Fibroblast of lung (primary cell): ENCODE measurements around the gene TTYH2. TPM values are rescaled to one million over a fixed set of nuclear protein-coding genes. Genes with fewer than 3 reads are reported as not detected.

ENCODE experiments used
- DNase-seq, 2 donors: peaks; one replicate each; pipeline versions ENCODE4 v3.0.0 to v3.0.0-alpha.2; 2010; ENCODE audit warnings: low read depth in 2 of 2
- H2AFZ ChIP-seq: 2 replicates; pipeline ENCODE4 v1.5.1; 2012; ENCODE audit warnings: low read length, control low read depth, inconsistent platforms
- H3K27ac ChIP-seq: 2 replicates; pipeline ENCODE4 v1.5.1; 2011; ENCODE audit warnings: low read length, control low read depth; ENCODE audit not compliant: insufficient read depth
- H3K27me3 ChIP-seq: 2 replicates; pipeline ENCODE4 v1.5.1; 2011; ENCODE audit warnings: mild to moderate bottlenecking, low read length; ENCODE audit not compliant: control insufficient read depth, insufficient read depth
- H3K36me3 ChIP-seq: 2 replicates; pipeline ENCODE4 v1.5.1; 2011; ENCODE audit warnings: low read length; ENCODE audit not compliant: control insufficient read depth, insufficient read depth
- H3K4me1 ChIP-seq: 2 replicates; pipeline ENCODE4 v1.5.1; 2011; ENCODE audit warnings: low read length; ENCODE audit not compliant: control insufficient read depth, insufficient read depth; ENCODE audit errors: extremely low read depth
- H3K4me2 ChIP-seq: 2 replicates; pipeline ENCODE4 v1.5.1; 2011; ENCODE audit warnings: low read length, control low read depth; ENCODE audit not compliant: insufficient read depth; ENCODE audit errors: extremely low read depth
- H3K4me3 ChIP-seq, 4 experiments: fragments of 200-600 bp in 1 of 4; sonication (generic) in 1 of 4; replicated peaks in 1 of 4; 2 replicates each; pipeline ENCODE4 v1.5.1; 2011 to 2016; ENCODE audit warnings: low read length in 4 of 4, low read depth in 3 of 4, mild to moderate bottlenecking in 3 of 4, control low read depth in 2 of 4, inconsistent platforms in 1 of 4, mixed read lengths in 1 of 4; ENCODE audit not compliant: insufficient read depth in 1 of 4; ENCODE audit errors: control extremely low read depth in 1 of 4
- H3K79me2 ChIP-seq: 2 replicates; pipeline ENCODE4 v1.5.1; 2012; ENCODE audit warnings: mild to moderate bottlenecking, low read length, inconsistent platforms; ENCODE audit not compliant: control insufficient read depth, insufficient read depth
- H3K9ac ChIP-seq: 2 replicates; pipeline ENCODE4 v1.5.1; 2011; ENCODE audit warnings: mild to moderate bottlenecking, low read length, control low read depth; ENCODE audit not compliant: insufficient read depth
- H3K9me3 ChIP-seq: 2 replicates; pipeline ENCODE4 v1.5.1; 2012; ENCODE audit warnings: low read depth, low read length; ENCODE audit not compliant: control insufficient read depth, insufficient read depth
- H4K20me1 ChIP-seq: 2 replicates; pipeline ENCODE4 v1.5.1; 2011; ENCODE audit warnings: low read length; ENCODE audit not compliant: control insufficient read depth, insufficient read depth; ENCODE audit errors: extremely low read depth
- CTCF ChIP-seq, 2 donors: IDR thresholded peaks in 1 of 2; conservative IDR thresholded peaks in 1 of 2; 1 replicate in 1 of 2; 2 replicates in 1 of 2; pipeline ENCODE4 v1.5.1; 2011 to 2012; ENCODE audit warnings: low read length in 2 of 2, control low read depth in 1 of 2, inconsistent platforms in 1 of 2, low read depth in 1 of 2, mild to moderate bottlenecking in 1 of 2
- EZH2 ChIP-seq: IDR thresholded peaks from 2 replicates; pipeline ENCODE4 v1.5.1; 2012; ENCODE audit warnings: low read length, control low read depth, mild to moderate bottlenecking; ENCODE audit errors: missing control alignments
- polyA plus RNA-seq, 2 donors: library from polyadenylated mRNA; depleted of rRNA in 1 of 2; stranded (reverse) in 1 of 2; unstranded in 1 of 2; fragments of >200 nt; gene quantifications; 2 replicates each; pipeline ENCODE4 v1.2.1, GENCODE V29; 2011 to 2012; ENCODE audit warnings: missing spikeins in 1 of 2
- total RNA-seq: library from RNA; depleted of rRNA; stranded (reverse); fragments of >200 nt; gene quantifications from 2 replicates; pipeline ENCODE4 v1.2.1, GENCODE V29; 2014

The TTYH2 gene
- total and polyA plus RNA-seq, 2 donors (not counting 1 experiment from before 2014, with no cell fraction given): 0.99 to 1.2 TPM

- H4K20me1 ChIP-seq: no peaks in the 10 kb centered on the region
- no peaks in the 10 kb centered on the region for H3K4me1 ChIP-seq
- H3K4me3 ChIP-seq: no peak overlapping the region
- DNase-seq: no peak
- TF ChIP-seq EZH2 (no peak), CTCF (conservative IDR thresholded peaks at IDR 0.05 in 1 of 2, IDR thresholded peaks at IDR 0.05 in 1 of 2; ENCODE audit: low read depth in 1 of 2, low read length in 2 of 2) (no peak)
- no peak overlapping the region for H3K4me2 ChIP-seq
- H3K27me3 ChIP-seq: no peaks in the 10 kb centered on the region
- no peak overlapping the region for H2AFZ ChIP-seq
- H3K9ac ChIP-seq: no peak overlapping the region
- H3K79me2 ChIP-seq: no peaks in the 10 kb centered on the region
- H3K36me3 ChIP-seq: no peaks in the 10 kb centered on the region
- no peak overlapping the region for H3K27ac ChIP-seq
- H3K9me3 ChIP-seq: no peaks in the 10 kb centered on the region
Measured at GRCh38 chr17:74231928-74232907, 18.8 kb downstream of the TTYH2 start.

- H3K4me1 ChIP-seq: no peaks in the 10 kb centered on the region
- H3K4me2 ChIP-seq: no peak overlapping the region
- no peaks in the 10 kb centered on the region for H3K79me2 ChIP-seq
- H3K36me3 ChIP-seq: no peaks in the 10 kb centered on the region
- TF ChIP-seq CTCF (conservative IDR thresholded peaks at IDR 0.05 in 1 of 2, IDR thresholded peaks at IDR 0.05 in 1 of 2; ENCODE audit: low read depth in 1 of 2, low read length in 2 of 2) (no peak), EZH2 (no peak)
- no peaks in the 10 kb centered on the region for H4K20me1 ChIP-seq
- no peak overlapping the region for H3K4me3 ChIP-seq
- H2AFZ ChIP-seq: no peak overlapping the region
- no peak overlapping the region for H3K9ac ChIP-seq
- DNase-seq: no peak
- H3K27ac ChIP-seq: no peak overlapping the region
- H3K9me3 ChIP-seq: no peaks in the 10 kb centered on the region
- H3K27me3 ChIP-seq: no peaks in the 10 kb centered on the region
Measured at GRCh38 chr17:74233937-74234336, 20.6 kb downstream of the TTYH2 start.

- Histone ChIP-seq H3K27ac (no peak overlapping the region), H3K9ac (no peak overlapping the region), H3K79me2 (no peaks in the 10 kb centered on the region), H3K4me2 (no peak overlapping the region), H3K36me3 (no peaks in the 10 kb centered on the region), H3K9me3 (no peaks in the 10 kb centered on the region), H3K27me3 (no peaks in the 10 kb centered on the region), H3K4me3 (no peak overlapping the region), H2AFZ (no peak overlapping the region), H3K4me1 (no peaks in the 10 kb centered on the region), H4K20me1 (no peaks in the 10 kb centered on the region)
- TF ChIP-seq CTCF (conservative IDR thresholded peaks at IDR 0.05 in 1 of 2, IDR thresholded peaks at IDR 0.05 in 1 of 2; ENCODE audit: low read depth in 1 of 2, low read length in 2 of 2): no peak
- TF ChIP-seq EZH2: no peak
- DNase-seq: no peak
Measured at GRCh38 chr17:74234486-74234885, 21.1 kb downstream of the TTYH2 start.
